Right lobe of liver (tissue), 4 donors: ENCODE measurements around the gene CSNK1D.

Source experiments
- CTCF ChIP-seq, 4 donors: fragments of 200-600 bp in 3 of 4; fragments of 450-650 bp in 1 of 4; IDR thresholded peaks; one replicate each; pipeline versions ENCODE4 v1.5.1 to v1.8.0; 2016 to 2022; ENCODE audit warnings: antibody characterized with exemption in 4 of 4, mild to moderate bottlenecking in 2 of 4
- POLR2A ChIP-seq: fragments of 450-650 bp; IDR thresholded peaks from one replicate; pipeline ENCODE4 v1.6.1; 2017; ENCODE audit warnings: antibody characterized with exemption, mild to moderate bottlenecking
- donor health status: DM: no; HTN: no; CAD: no.
- donor health status: DM: no; HTN: no; CAD: no.
- donor health status: DM: no; HTN: yes; CAD: no.

DNA sequence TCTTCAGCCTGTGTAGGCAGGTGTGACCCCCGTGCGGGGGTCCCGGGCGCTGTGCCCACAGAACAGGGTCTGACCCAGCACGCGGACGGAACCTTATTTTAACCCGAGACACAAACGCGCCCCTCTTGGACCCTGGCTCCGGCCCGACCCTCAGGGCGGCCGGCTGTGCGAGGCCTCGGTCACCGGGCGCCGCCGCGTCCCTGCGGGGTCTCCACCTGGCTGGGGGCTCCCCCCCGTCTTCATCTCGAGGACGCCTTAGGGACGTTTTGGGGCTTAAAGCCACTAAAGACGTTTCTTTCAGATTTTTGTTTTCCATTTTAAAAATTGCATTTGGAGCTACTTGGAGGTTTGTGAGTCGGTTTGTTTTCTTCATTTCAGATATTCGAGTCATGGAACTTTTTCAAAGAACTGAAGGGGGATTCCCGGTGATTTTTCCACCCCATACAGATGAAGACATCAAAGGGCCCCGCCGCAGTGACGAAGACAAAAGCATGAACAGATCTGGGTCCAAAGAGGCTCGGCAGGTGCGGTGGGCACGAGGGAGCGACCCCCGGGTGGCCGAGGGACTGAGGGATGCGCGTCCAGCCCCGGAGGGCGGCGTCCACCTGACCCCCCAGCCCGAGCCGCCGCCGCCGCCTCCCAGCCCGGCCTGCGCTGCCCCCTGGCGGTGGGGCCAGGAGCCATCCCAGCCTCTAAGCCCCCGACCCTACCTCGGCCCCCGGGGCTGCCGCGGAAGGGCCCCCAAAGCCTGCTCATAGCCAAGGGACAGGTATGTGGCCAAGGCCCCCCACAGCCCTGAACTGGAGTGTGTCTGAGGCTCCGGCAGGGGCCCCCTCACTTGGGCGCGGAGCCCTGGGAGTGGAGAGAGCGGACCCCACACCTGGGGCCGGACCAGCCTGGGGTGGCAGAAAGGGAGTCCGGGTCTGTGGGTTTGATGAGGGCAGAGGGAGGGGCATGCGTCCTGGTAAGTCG lies 47.7 kb upstream of the CSNK1D start:
- TF ChIP-seq CTCF (IDR thresholded peaks at IDR 0.05) (peak; percentile 80 to 94 (median 88)), POLR2A (no peak)
